ENCODE results near the gene CPXM2. TPM values are rescaled to one million over a fixed set of nuclear protein-coding genes. Genes with fewer than 3 reads are reported as not detected.

The CPXM2 gene
- total RNA-seq, 2 experiments from 2014 or later: not detected

DNA sequence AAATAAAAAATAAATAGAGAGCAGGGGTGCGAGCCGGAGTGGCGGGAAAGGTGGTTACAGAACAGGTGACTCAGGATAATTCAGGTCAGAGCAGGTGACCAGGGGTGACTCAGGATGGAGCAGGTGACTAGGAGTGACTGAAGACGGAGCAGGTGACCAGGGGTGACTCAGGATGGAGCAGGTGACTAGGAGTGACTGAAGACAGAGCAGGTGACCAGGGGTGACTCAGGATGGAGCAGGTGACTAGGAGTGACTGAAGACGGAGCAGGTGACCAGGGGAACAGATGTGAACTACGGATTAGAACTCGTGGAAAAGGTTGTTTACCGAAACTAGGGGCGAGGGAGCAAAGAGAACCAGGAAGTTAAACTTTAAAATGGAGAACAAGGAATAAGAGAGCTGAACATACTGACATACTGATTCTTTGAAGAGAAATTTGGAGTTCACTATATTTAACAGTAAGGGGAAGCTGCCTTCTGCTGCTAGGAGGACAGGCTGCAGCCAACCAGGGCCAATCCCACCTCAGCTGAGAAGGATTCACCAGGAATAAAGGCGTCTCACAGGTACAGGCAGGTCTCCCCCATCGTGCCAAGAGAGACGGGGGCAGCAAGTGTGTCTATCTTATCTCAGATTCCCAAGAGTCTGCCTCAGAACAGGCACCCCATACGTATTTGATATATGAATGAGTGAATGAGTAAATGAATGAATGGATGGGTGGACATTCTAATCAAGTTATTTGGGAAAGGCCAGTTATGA lies 101.3 kb downstream of the CPXM2 start:
- H3K4me1 ChIP-seq (ENCODE audit: insufficient read depth, low read length): no peaks in the 10 kb centered on the region
- H3K27ac ChIP-seq (ENCODE audit: low read depth in 1 of 2, low read length in 2 of 2): no peak overlapping the region
- H3K36me3 ChIP-seq (ENCODE audit: insufficient read depth, low read length): no peaks in the 10 kb centered on the region
- TF ChIP-seq, protein P1, sequence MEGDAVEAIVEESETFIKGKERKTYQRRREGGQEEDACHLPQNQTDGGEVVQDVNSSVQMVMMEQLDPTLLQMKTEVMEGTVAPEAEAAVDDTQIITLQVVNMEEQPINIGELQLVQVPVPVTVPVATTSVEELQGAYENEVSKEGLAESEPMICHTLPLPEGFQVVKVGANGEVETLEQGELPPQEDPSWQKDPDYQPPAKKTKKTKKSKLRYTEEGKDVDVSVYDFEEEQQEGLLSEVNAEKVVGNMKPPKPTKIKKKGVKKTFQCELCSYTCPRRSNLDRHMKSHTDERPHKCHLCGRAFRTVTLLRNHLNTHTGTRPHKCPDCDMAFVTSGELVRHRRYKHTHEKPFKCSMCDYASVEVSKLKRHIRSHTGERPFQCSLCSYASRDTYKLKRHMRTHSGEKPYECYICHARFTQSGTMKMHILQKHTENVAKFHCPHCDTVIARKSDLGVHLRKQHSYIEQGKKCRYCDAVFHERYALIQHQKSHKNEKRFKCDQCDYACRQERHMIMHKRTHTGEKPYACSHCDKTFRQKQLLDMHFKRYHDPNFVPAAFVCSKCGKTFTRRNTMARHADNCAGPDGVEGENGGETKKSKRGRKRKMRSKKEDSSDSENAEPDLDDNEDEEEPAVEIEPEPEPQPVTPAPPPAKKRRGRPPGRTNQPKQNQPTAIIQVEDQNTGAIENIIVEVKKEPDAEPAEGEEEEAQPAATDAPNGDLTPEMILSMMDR (IDR thresholded peaks at IDR 0.05): no peak
- H3K36me3 Mint-ChIP-seq (ENCODE audit: low read depth): no peaks in the 10 kb centered on the region
- H3K27me3 ChIP-seq (ENCODE audit: control insufficient read depth in 1 of 2, insufficient read depth in 2 of 2, low read length in 2 of 2): peaks cover 0 to 6% of the 10 kb centered on the region in 2 experiments
- intact Hi-C loops (cut with DNase I, micrococcal nuclease): no loop called here
- H3K4me3 Mint-ChIP-seq: no peak overlapping the region
- peaks cover 0 to 17% of the 10 kb centered on the region in 2 experiments for H3K9me3 ChIP-seq (ENCODE audit: control insufficient read depth in 1 of 2, insufficient read depth in 1 of 2, low read length in 2 of 2)
- peaks cover 38% of the 10 kb centered on the region for H3K27me3 Mint-ChIP-seq
- no peak for DNase-seq
- no peaks in the 10 kb centered on the region for H3K4me1 Mint-ChIP-seq (ENCODE audit: low read depth)
- POLR2A ChIA-PET: no interaction called here
- no peak overlapping the region for H3K27ac Mint-ChIP-seq
- H3K4me3 ChIP-seq (ENCODE audit: low read length): no peak overlapping the region
- H3K9me3 Mint-ChIP-seq: no peaks in the 10 kb centered on the region
- CTCF ChIA-PET: no interaction called here
- ATAC-seq (ENCODE audit: poor library complexity): no peak

- ATAC-seq (ENCODE audit: poor library complexity) (no peak), DNase-seq (no peak)
- peaks cover 0 to 17% of the 10 kb centered on the region in 2 experiments for H3K9me3 ChIP-seq (ENCODE audit: control insufficient read depth in 1 of 2, insufficient read depth in 1 of 2, low read length in 2 of 2)
- no peaks in the 10 kb centered on the region for H3K36me3 ChIP-seq (ENCODE audit: insufficient read depth, low read length)
- Mint-ChIP-seq H3K4me1 (ENCODE audit: low read depth) (no peaks in the 10 kb centered on the region), H3K4me3 (no peak overlapping the region), H3K27ac (no peak overlapping the region), H3K36me3 (ENCODE audit: low read depth) (no peaks in the 10 kb centered on the region), H3K27me3 (peaks cover 49% of the 10 kb centered on the region), H3K9me3 (no peaks in the 10 kb centered on the region)
- no peak overlapping the region for H3K4me3 ChIP-seq (ENCODE audit: low read length)
- intact Hi-C loops (cut with DNase I, micrococcal nuclease): no loop called here
- POLR2A ChIA-PET: no interaction called here
- peaks cover 0 to 8% of the 10 kb centered on the region in 2 experiments for H3K27me3 ChIP-seq (ENCODE audit: control insufficient read depth in 1 of 2, insufficient read depth in 2 of 2, low read length in 2 of 2)
- TF ChIP-seq, protein P1 (IDR thresholded peaks at IDR 0.05): no peak
- no peak overlapping the region for H3K27ac ChIP-seq (ENCODE audit: low read depth in 1 of 2, low read length in 2 of 2)
- CTCF ChIA-PET: no interaction called here
- no peaks in the 10 kb centered on the region for H3K4me1 ChIP-seq (ENCODE audit: insufficient read depth, low read length)
Observed at GRCh38 chr10:123788981-123789380, 102.6 kb downstream of the CPXM2 start.

DNA sequence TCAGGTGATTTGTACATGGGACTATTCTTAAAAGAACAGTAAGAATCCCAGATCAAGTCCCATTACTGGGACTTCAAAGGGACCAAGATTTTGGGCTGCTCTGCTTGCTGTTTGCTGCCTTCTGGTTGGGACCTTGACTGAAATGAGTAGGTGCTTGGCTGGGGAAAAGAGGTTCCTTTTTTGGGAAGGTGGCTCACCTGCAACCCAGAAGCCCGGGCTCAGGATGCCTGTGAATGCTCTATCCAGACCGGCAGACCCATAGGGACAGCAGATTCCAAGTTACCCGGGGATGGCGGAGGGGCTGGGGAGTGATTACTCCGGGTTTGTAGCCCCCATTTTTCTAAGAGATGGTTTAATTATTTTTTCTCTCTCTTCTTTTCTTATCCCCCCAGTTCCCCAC lies 104.0 kb downstream of the CPXM2 start:
- CTCF ChIA-PET: no interaction called here
- Mint-ChIP-seq H3K27ac (no peak overlapping the region), H3K36me3 (ENCODE audit: low read depth) (no peaks in the 10 kb centered on the region), H3K4me3 (no peak overlapping the region), H3K4me1 (ENCODE audit: low read depth) (no peaks in the 10 kb centered on the region), H3K9me3 (no peaks in the 10 kb centered on the region), H3K27me3 (peaks cover 62% of the 10 kb centered on the region)
- ATAC-seq (ENCODE audit: poor library complexity) (no peak), DNase-seq (no peak)
- no peaks in the 10 kb centered on the region for H3K4me1 ChIP-seq (ENCODE audit: insufficient read depth, low read length)
- H3K4me3 ChIP-seq (ENCODE audit: low read length): no peak overlapping the region
- intact Hi-C loops (cut with DNase I, micrococcal nuclease): no loop called here
- peaks cover 0 to 17% of the 10 kb centered on the region in 2 experiments for H3K9me3 ChIP-seq (ENCODE audit: control insufficient read depth in 1 of 2, insufficient read depth in 1 of 2, low read length in 2 of 2)
- peaks cover 0 to 12% of the 10 kb centered on the region in 2 experiments for H3K27me3 ChIP-seq (ENCODE audit: control insufficient read depth in 1 of 2, insufficient read depth in 2 of 2, low read length in 2 of 2)
- no peaks in the 10 kb centered on the region for H3K36me3 ChIP-seq (ENCODE audit: insufficient read depth, low read length)
- H3K27ac ChIP-seq (ENCODE audit: low read depth in 1 of 2, low read length in 2 of 2): no peak overlapping the region
- POLR2A ChIA-PET: no interaction called here
- TF ChIP-seq, protein P1 (IDR thresholded peaks at IDR 0.05): no peak

Data from CD4-positive, alpha-beta T cell (primary cell).